Uterus (tissue), 2 donors: ENCODE measurements around the gene HS3ST3A1.

Source experiments
- POLR2A ChIP-seq, 2 donors: fragments of 450-650 bp; IDR thresholded peaks; one replicate each; pipeline ENCODE4 v1.6.1; 2016; ENCODE audit warnings: antibody characterized with exemption in 2 of 2, mild to moderate bottlenecking in 1 of 2, moderate library complexity in 1 of 2
- TF ChIP-seq, protein P1 (sequence below), 4 experiments: fragments of 200-600 bp in 2 of 4; fragments of 450-650 bp in 2 of 4; sonication (generic) in 2 of 4; IDR thresholded peaks; one replicate each; pipeline ENCODE4 v1.5.1; 2016 to 2019; ENCODE audit warnings: antibody characterized with exemption in 4 of 4, mild to moderate bottlenecking in 2 of 4, moderate library complexity in 1 of 4

GRCh38 chr17:13616031-13616430 lies 14.3 kb upstream of the HS3ST3A1 start:
- TF ChIP-seq POLR2A (IDR thresholded peaks at IDR 0.05) = no peak
- TF ChIP-seq, protein P1, sequence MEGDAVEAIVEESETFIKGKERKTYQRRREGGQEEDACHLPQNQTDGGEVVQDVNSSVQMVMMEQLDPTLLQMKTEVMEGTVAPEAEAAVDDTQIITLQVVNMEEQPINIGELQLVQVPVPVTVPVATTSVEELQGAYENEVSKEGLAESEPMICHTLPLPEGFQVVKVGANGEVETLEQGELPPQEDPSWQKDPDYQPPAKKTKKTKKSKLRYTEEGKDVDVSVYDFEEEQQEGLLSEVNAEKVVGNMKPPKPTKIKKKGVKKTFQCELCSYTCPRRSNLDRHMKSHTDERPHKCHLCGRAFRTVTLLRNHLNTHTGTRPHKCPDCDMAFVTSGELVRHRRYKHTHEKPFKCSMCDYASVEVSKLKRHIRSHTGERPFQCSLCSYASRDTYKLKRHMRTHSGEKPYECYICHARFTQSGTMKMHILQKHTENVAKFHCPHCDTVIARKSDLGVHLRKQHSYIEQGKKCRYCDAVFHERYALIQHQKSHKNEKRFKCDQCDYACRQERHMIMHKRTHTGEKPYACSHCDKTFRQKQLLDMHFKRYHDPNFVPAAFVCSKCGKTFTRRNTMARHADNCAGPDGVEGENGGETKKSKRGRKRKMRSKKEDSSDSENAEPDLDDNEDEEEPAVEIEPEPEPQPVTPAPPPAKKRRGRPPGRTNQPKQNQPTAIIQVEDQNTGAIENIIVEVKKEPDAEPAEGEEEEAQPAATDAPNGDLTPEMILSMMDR (IDR thresholded peaks at IDR 0.05) = no peak
